GM12873 (cell line): ENCODE data around the gene ATIC.

Source experiments
- TF ChIP-seq, protein P1 (sequence below): IDR thresholded peaks from 2 replicates; pipeline ENCODE4 v1.5.1; 2012; ENCODE audit warnings: low read depth, mild to moderate bottlenecking, moderate library complexity, low read length, control low read depth; ENCODE audit not compliant: insufficient read depth; ENCODE audit errors: missing control alignments

Gene ATIC

DNA sequence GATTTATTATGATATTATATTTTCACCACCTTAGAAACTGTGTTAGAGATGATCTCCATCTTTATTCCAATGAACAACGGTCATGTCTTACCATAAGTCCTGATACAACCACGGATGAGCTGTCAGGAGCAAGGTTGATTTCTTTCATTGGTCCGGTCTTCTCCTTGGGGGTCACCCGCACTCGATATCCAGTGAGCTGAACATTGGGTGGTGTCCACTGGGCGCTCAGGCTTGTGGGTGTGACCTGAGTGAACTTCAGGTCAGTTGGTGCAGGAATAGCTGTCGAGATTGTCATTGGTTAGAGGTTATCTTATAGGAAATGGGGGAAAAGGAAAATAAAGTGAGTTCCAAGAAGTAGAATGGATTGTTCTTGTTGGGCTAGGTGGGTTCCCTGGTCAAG is 67.2 kb downstream of the ATIC start:
- TF ChIP-seq, protein P1, sequence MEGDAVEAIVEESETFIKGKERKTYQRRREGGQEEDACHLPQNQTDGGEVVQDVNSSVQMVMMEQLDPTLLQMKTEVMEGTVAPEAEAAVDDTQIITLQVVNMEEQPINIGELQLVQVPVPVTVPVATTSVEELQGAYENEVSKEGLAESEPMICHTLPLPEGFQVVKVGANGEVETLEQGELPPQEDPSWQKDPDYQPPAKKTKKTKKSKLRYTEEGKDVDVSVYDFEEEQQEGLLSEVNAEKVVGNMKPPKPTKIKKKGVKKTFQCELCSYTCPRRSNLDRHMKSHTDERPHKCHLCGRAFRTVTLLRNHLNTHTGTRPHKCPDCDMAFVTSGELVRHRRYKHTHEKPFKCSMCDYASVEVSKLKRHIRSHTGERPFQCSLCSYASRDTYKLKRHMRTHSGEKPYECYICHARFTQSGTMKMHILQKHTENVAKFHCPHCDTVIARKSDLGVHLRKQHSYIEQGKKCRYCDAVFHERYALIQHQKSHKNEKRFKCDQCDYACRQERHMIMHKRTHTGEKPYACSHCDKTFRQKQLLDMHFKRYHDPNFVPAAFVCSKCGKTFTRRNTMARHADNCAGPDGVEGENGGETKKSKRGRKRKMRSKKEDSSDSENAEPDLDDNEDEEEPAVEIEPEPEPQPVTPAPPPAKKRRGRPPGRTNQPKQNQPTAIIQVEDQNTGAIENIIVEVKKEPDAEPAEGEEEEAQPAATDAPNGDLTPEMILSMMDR, result no peak

DNA sequence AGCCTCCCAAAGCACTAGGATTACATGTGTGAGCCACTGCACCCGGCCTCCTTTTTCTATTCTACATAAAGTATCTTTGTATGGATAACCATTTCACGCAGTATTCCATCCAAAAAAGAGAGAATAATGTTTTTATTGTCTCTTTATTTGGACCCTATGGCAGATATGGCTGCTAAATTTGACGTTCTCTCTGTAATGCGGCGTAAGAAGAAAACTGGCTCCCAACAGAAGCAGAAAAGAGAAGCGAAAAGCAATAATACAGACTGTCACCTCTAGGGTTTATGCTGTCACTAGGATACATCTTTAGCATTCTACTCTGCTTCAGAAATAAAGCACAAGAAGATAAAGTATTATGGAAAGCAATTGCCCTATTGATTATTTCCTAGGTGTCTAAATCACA is 68.1 kb downstream of the ATIC start:
- TF ChIP-seq, protein P1, result no peak

DNA sequence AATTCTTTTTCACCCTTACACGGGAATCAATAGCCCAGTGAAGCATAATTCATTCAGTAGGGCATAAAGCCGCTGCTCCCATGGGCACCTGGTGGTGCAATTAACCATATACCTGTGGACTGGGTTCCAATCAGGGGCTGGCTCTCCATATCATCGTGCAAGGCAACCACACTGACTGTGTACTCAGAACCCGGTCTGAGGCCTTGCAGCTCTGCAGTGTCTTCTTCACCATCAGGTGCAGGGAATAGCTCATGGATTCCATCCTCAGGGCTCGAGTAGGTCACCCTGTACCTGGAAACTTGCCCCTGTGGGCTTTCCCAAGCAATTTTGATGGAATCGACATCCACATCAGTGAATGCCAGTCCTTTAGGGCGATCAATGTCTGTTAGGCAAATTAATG is 68.8 kb downstream of the ATIC start:
- TF ChIP-seq, protein P1, result no peak

DNA sequence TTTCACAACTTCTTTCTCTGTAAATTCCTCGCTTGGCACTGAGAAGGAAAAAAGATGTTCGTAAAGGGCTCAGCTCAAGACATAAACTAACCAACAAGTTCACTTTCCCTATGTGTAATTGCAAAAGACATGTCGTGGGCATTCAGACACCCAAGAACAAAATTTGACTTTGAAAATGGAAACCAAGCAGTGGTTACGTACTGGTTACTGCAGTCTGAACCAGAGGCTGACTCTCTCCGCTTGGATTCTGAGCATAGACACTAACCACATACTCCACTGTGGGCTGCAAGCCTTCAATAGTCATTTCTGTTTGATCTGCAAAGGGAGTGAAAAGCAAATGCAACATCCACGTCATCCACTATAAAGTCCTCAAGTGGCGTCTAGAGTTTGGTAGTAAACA is 70.2 kb downstream of the ATIC start:
- TF ChIP-seq, protein P1, result no peak

DNA sequence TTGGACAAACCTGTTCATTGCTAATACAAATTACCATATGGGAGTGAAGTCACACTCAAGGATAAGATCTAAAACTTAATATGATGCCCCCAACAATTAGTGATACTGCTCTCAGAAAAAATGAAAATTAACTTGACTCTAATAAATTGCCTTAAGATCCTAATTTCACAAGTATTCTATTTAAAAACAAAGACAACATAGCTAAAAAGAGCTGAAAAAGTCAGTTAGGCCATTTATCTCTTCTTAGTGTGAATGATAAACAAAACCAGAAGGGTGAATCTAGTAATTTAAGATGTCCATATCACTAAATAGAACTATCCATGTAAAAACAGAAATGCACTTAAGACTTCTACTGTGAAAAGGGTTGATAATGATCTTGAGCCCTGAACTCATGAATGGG is 70.6 kb downstream of the ATIC start:
- TF ChIP-seq, protein P1, result no peak

DNA sequence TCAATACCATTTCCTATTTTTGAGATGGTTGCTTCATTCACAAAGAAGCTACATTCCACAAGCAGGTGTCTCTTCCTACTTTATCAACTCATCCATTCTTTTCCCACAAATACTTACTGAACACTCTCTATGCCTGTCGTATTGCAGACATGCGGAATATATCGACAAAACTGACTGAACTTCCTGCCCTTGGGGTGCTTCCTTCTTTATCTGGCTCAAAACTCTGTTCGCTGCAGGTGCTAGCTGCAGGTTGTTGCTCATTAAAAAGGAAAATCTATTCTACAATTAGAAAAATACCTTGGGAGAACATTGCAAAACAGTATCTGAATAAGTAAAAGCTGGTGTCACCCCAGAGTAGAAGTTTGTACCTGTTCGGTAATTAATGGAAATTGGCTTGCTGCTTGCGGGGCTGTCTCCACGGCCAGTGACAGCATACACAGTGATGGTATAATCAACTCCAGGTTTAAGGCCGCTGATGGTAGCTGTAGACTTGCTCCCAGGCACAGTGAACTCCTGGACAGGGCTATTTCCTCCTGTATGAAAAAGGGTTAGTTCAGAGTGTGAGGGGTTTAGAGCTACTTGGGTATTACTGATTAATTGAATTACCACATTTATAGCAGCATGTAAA is 71.9 kb downstream of the ATIC start:
- TF ChIP-seq, protein P1, result no peak

DNA sequence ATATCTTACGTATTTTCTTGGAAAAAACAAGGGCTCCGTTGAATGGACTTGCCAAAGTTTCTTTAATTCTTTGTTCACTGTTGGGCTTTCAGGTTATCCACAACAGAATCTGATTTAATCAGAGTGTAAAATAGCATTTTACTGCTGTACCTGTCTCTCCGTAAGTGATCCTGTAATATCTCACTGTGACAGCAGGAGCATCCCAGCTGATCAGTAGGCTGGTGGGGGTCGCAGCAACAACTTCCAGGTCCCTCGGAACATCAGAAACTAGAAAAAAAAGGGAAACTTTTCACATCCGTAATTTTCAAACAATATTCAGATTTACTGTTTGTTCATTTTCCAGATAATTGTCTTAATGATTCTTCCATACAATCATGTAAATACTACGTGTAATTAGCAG is 72.9 kb downstream of the ATIC start:
- TF ChIP-seq, protein P1, result no peak
